Measurements from ENCODE around the gene RBM39.
"Not testable (repeated sequence)": the region's sequence is repeated elsewhere in the genome, so short reads cannot be mapped to it uniquely, and the experiment has no call there.

Gene RBM39

DNA sequence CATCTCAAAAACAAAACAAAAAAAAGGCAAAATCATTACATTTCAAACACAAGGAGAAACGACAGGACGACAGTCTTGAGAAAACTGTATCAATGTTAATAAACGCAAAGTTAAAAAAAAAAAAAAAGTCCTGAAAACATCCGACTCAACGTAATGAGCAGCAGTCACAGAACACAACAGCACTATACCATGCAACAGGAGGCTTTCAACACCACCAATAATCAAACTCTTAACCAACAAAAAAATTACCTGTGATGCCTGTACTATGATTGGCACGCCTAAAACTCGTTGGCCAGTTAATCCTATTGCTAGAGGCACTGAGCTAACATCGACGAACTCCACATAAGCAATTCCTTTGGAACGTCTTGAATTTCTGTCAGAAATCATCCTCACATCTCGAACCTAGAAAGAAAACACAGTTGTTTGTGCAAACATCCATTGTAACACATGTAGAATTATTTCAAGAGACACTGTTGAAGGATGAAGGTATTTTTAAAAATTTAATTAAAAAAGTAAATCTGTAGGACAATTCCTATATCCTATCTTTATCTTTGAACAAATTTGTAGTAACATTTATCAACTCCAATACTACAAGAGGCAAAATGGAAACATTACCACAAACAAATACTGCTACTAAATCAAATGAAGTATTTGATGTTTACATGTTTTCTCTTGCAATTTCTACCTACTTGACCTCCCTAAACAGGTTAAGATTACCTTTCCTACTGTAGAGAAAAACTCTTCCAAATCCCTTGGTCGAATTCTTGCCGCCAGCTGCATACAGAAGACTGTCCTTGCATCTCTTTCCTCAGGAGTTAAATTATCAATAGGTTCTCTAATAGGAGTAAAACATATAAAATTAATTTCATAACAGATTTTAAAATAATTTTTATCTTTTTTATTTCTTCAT lies 17.5 kb downstream of the RBM39 start:
- no peak for DNase-seq

DNA sequence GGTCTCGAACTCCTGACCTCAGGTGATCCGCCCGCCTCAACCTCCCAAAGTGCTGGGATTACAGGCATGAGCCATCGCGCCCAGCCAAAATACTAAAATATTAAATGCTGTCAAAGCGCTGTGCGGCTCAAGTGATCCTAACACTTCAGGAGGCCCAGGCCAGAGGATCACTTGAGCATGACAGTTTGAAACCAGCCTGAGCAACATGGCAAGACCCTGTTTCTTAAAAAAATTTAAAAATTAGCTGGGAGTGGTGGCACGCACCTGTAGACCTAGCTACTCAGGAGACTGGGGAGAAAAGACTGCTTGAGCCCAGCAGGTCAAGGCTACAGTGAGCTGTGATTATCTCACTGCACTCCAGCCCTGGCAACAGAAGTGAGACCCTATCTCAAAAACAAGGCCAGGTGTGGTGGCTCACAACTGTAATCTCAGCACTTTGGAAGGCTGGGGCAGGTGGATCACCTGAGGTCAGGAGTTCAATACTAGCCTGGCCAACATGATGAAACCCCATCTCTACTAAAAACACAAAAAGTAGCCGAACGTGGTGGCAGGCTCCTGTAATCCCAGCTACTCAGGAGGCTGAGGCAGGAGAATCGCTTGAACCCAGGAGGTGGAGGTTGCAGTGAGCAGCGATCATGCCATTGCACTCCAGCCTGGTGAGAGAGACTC lies 18.3 kb downstream of the RBM39 start:
- DNase-seq, result not testable (repeated sequence)

DNA sequence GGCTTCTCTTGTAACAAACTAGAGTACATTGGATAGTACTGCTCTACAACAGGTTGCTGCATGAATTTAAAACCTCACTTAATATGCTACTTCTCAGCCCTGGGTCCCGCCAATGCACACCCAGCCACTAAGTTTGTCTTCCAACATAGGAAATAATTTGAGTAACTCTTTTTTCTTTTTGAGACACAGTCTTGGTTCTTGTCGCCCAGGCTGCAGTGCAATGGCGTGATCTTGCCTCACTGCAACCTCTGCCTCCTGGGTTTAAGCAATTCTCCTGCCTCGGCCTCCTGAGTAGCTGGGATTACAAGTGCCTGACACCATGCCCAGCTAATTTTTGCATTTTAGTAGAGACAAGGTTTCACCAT lies 18.8 kb downstream of the RBM39 start:
- not testable (repeated sequence) for DNase-seq

DNA sequence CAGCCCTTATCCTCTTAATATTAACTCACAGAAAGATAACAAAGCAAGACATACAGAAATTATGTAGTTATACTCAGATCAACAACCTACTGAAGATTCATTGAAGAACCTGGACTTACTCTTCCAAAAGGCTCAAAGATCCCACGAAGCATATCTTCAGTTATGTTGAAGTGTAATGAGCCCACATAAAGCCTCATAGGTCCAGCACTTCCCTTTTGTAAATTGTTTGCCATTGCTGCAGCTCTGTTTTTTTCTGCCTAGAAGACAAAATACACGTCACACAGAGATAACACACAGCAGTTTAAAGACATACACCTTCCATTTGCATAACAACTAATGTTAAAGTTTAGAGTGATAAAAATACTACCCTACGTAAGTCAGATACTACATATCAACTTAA lies 20.4 kb downstream of the RBM39 start:
- no peak for DNase-seq

DNA sequence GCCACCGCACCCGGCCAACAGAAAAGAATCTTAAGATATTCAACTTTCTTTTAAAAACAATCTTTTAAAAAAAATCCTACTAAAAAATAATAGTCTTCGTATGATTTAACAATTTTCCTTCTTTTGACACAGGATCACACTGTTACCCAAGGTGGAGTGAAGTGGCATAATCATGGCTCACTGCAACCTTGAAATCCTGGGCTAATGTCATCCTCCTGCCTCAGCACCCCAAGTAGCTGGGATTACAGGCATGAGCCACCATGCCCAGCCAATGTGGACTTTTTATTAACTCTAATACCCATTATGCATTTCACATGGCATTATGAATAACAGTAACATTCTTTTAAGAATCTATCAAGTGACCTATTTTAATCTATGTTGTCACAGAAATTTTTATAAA lies 20.8 kb downstream of the RBM39 start:
- DNase-seq, result no peak

DNA sequence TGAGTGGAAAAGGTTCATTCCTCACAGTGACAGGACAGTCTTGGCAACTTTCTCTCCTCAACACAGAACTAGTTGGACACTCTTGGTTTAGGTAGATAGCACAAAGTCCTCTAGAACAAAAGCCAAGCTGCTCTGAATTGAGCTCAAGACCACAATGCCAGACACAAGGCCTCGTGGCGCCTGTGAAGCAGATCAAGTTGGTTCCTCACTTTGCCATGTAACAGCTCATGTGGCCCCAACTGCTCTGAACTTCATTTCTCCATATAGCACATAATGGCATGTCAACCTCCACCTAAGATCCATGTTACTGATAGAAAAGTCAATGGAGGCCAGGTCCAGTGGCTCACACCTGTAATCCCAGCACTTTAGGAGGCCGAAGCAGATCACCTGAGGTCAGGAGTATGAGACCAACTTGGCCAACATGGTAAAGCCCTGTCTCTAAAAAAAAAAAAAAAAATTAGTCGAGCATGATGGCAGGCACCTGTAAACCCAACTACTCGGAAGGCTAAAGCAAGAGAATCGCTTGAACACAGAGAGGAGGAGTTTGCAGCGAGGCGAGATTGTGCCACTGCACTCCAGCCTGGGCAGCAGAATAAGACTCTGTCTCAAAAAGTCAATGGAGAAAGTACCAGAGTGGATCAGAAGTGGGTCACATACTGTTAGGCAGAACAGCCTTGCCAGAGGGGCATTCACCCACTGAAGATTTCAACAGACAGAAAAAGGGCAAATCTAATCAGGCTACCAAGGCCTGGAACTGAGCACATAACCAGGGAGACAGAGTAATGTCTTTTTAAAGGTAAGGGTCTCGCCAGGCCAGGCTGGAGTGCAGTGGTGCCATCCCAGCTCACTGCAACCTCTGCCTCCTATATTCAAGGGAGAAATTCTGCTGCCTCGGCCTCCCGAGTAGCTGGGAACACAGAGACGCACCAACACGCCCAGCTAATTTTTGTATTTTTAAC lies 21.6 kb downstream of the RBM39 start:
- no peak for DNase-seq

DNA sequence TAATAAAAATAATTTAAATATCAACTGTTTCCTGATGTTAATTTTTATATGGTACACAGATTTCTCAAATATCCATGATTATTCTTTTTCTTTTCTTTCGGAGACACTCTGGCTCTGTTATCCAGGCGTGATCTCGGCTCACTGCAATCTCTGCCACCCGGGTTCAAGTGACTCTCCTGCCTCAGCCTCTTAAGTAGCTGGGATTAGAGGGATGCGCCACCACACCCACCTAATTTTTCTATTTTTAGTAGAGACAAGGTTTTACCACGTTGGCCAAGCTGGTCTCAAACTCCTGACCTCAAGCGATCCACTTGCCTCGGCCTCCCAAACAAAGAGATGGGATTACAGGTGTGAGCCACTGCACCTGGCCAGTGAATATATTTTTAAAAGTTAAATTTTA lies 22.3 kb downstream of the RBM39 start:
- no peak for DNase-seq

DNA sequence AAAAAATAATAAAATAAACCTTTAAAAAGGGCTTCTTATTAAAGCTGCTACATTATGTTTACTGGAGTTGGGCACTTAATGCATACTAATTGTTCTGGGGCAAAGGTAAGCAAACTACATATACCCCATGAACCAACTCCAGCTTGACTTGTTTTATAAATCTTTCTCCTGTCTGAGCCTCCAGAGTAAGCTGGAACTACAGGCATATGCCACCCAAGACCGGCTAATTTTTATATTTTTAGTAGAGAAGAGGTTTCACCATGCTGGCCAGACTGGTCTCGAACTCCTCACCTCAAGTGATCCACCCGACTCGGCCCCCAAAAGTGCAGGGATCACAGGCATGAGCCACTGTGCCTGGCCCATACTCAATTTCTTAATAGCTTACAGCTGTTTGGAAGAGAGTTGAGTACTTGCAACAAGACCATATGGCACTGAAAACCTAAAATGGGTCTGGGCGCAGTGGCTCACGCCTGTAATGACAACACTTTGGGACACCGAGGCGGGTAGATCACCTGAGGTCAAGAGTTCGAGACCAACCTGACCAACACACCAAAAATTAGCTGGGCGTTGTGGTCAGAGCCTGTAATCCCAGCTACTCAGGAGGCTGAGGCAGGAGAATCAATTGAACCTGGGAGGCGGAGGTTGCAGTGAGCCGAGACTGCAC lies 23.0 kb downstream of the RBM39 start:
- DNase-seq, result no peak

DNA sequence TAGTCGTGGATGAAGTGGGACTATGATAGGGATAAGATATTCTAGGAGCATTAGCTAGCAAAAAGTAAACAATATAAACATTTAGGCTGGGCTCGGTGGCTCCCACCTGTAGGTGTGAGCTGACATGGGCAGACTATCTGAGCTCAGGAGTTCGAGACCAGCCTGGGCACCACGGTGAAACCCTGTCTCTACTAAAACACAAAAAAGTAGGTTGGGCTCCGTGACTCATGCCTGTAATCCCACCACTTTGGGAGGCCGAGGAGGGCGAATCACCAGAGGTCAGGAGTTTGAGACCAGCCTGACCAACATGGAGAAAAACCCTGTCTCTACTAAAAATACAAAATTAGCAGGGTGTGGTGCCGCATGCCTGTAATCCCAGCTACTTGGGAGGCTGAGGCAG lies 23.7 kb downstream of the RBM39 start:
- not testable (repeated sequence) for DNase-seq

DNA sequence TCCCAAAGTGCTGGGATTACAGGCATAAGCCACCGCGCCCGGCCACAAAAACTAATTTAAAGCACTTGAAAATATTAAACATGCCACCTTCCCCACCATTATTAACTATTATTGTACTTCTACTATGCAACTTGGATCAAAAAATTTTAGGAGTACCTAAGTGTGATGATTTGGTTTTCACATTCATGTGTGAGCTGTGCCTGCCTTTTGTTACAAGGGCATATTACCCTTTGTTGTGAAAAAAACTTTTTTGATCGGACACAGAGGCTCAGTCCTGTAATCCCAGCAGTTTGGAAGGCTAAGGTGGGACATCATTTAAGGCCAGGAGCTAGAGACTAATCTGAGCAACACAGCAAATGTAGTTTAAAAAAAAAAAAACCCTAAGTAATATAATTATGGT lies 25.7 kb downstream of the RBM39 start:
- no peak for DNase-seq

DNA sequence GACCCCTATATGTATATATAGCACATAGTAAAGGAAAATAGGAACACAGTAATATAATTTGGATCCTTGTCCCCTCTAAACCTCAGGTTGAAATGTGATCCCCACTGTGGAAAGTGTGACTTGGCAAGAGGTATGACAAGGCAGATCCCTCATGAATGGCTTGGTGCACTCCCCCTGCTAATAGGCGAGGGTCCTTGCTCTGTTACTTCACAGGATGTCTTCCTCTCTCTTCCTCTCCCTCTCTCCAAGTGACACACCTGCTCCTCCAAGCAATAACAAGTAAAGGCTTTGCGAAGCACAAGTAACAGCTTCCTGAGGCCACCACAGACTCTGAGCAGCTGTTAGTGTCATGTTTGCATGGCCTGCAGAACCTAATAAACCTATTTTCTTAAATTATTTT lies 26.4 kb downstream of the RBM39 start:
- DNase-seq, result no peak

DNA sequence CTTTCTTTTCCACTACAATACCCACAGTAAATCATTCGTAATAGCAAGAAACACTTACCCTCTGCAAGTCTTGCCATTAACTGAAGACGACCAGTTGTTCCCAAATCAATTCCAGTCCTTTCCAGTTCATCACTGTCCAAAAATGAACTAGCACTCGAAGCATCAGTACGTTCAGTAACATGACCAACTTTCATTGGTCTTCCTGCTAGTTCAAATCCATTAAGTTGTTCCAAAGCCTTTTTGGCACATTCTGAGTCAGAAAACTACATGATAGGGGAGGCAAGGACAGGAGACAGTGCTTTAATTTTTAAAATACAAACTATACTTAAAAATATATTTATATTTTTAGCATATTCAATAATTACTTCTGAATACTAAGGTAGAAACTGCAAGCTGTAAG lies 27.9 kb downstream of the RBM39 start:
- no peak for DNase-seq

DNA sequence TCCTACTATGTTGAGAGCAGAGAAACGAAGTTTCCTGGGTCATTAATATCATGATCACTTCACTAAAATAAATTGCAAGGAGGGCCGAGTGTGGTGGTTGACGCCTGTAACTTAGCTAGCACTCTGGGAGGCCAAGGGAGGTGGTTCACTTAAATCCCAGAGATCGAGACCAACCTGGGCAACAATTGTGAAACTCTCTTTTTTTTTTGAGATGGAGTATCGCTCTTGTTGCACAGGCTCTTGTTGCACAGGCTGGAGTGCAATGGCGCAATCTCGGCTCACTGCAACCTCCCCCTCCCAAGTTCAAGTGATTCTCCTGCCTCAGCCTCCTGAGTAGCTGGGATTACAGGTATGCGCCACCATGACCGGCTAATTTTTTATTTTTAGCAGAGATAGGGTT lies 28.9 kb downstream of the RBM39 start:
- DNase-seq, result not testable (repeated sequence)

DNA sequence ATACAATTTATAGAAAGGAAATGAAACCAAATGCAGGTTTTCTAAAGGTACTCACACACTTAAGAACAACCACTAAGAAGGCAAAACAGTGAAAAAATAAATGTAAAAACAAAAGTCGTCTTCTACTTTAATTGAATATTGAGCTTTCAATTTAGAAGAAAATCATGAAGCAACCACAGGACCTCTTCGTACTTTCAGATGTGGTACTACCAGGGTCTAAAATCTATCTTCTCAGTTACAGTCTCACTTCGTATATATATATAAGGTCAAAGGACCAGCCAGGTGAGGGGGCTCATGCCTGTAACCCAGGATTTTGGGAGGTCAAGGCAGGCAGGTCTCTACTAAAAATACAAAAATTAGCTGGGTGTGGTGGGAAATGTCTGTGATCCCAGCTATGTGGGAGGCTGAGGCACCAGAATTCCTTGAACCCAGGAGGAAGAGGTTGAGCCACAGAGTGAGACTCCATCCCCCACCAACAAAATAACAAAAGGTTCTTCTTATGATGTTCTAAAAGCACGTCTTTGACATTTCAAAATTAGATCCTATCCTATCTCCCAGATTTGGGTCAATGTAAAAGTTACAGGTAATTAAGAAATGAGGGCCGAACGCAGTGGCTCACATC lies 30.4 kb downstream of the RBM39 start:
- DNase-seq, result no peak

DNA sequence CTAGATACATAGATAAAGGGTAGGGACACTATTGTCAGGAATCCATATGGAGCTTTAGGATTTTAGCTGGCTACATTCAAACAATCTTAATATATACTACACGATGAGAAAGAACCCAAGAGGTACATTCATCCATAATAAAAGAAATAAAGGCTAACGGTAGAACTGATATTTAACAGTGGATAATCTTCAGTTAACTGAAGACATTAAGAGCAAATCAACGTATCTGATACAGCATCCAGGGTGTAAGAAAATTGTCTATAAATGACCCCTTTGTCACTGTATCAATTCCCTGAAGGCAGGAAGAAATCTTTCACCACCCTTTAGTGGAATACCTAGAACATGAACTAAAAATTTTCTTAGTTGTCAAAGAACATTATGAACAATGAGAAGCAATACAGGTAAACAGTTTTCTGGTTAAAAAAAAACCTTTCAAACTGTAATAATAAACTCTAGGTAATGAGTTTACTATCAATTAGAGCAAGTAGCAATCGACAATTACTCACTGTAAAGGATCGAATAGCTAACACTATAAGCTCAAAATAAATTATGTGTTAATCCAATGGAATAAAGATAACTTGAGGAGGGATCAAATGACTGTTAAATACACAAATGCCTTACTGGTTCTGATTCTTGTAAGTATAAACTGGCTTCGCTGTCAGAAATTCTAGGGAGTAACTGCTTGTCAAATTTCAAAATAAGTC lies 31.0 kb downstream of the RBM39 start:
- DNase-seq, result no peak

DNA sequence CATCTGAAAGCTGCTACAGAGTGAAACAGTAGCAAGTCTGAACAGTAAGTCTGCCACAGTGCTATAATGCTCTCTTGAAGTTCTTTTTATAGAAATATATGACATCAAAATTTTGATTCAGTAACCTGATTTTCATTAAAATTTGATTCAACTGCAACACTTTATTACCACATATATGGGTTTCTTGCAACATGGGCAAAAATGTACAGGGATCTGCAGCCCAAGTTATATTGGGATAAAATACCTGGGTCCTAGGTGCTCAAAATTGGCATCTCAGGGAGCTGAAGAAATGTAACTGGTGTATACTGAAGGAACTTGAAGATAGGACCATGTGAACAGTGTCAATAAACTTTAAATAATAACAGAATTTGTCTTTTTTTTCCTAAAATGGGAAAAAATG lies 32.0 kb downstream of the RBM39 start:
- DNase-seq, result no peak

DNA sequence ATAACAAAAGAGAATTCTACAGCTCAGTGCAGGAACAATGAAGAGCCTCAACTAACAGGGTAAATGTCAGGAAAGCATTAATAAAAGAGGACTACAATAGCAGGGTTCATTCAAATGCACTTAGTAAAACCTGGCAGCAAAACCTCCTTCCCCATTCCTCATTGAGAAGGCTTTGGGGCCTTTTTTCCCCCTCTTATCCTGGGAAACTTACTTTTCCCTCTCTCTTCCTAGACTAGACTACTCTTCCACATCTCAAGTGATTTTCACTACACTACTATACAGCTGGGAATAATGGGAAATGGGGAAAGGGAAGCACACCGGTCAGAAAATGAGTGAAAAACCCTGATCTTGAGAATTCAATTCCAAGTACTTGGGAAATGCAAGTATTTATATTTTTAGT lies 32.8 kb downstream of the RBM39 start:
- no peak for DNase-seq

DNA sequence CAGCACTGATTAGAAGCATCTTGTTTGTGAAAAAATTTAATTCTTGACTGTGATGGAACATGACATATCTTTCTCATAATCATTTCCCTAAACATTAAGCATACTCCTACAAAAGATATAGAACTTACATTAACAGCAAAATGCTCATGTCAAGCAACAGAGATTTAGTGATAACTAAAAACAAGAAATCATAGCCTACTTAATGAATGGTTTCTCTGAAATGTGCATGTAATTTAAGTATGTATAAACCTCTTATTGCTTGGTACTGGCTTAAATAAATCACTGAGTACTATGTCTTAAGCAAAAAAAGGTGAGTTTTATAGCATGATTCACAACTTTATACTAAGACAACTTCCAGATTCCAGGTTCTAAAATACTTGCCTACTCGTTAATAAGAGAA lies 33.6 kb downstream of the RBM39 start:
- DNase-seq, result no peak

DNA sequence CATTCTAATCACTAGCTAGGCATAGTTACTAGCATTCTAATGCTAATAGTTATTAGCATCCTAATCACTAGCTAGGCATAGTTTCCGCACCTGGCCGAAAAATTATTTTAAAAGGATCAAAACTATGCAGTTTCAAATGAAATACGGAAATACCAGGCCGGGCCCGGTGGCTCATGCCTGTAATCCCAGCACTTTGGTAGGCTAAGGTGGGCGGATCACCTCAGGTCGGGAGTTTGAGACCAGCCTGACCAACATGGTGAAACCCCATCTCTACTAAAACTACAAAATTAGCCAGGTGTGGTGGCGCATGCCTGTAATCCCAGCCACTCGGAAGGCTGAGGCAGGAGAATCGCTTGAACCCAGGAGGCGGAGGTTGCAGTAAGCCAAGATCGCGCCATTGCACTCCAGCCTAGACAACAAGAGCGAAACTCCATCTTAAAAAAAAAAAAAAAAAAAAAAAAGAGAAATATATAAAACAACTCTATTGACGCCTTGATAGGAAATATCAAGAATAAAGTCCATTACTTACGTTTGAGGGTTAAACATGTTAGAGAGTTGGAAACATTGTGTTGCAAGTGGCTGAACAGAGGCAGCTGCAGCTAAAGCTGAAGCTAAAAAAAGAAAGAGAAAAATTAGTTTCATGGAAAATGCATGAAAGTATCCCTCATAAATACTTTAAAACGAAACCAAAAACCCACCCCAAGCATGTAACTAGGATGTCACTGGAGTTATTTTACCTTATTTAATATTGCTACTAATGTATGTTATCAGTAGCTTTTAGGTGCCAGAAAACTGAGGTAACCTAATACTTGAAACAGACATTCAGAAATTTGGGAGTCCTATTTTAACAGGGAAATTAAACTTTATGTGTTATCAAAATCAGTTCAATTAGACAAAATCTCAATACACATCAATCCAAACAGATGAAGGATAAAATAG lies 35.2 kb downstream of the RBM39 start:
- not testable (repeated sequence) for DNase-seq

DNA sequence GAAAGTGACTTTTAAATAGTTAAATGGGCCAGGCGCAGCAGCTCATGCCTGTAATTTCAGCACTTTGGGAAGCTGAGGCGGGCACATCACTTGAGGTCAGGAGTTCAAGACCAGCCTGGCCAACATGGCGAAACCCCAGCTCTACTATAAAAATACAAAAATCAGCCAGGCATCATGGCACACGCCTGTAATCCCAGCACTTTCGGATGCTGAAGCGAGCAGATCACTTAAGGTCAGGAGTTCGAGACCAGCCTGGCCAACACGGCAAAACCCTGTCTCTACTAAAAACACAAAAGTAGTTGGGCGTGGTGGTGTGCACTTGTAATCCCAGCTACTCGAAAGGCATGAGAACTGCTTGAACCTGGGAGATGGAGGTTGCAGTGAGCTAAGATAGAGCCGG lies 36.2 kb downstream of the RBM39 start:
- not testable (repeated sequence) for DNase-seq
